Measurements from ENCODE around the gene AMIGO2.
A peak's percentile ranks its signal among the peaks of the same experiment; 100 is the strongest.

Gene AMIGO2, protein sequence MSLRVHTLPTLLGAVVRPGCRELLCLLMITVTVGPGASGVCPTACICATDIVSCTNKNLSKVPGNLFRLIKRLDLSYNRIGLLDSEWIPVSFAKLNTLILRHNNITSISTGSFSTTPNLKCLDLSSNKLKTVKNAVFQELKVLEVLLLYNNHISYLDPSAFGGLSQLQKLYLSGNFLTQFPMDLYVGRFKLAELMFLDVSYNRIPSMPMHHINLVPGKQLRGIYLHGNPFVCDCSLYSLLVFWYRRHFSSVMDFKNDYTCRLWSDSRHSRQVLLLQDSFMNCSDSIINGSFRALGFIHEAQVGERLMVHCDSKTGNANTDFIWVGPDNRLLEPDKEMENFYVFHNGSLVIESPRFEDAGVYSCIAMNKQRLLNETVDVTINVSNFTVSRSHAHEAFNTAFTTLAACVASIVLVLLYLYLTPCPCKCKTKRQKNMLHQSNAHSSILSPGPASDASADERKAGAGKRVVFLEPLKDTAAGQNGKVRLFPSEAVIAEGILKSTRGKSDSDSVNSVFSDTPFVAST

GRCh38 chr12:47079468-47079980, at the start of gene AMIGO2, which contains the start of gene PCED1B:
TSS of gene AMIGO2 (minus strand) at chr12:47079959. CDS start at chr12:47079002, 957 bp downstream.
TSS of gene PCED1B (plus strand) at chr12:47079621. CDS start at chr12:47235064, 155,443 bp downstream.
- peak within 1 kb of the TSS; percentile 69 for H3K4me3 ChIP-seq (ENCODE audit: low read depth, low read length)
- in situ Hi-C loops (cut with HindIII; ENCODE audit: low sequenced_read_pairs): no loop called here
- peak; percentile 52 for TF ChIP-seq CTCF (IDR thresholded peaks at IDR 0.05; ENCODE audit: low read depth, low read length)

DNA sequence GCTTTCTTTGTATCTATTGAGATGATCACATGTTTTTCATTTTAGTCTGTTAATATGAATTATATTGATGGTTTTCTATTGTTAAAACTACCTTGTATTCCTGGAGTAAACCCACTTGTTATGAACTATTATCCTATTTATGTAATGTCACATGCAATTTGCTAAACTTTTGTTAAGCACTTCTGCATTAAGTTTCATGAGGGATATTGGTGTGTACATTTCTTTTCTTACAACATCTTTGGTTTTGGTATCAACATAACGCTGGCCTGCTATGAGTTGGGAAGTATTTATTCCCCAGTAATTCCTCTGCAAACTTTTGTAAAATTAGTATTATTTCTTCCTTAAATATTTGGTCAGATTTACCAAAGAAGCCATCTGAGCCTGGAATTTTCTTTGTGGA, 46.5 kb upstream of the AMIGO2 start:
- TF ChIP-seq CTCF (IDR thresholded peaks at IDR 0.05; ENCODE audit: low read depth, low read length): no peak
- DNase-seq (ENCODE audit: low read depth, low spot score): no peak
- H3K4me3 ChIP-seq (ENCODE audit: low read depth, low read length): no peak overlapping the region
- in situ Hi-C loops (cut with HindIII; ENCODE audit: low sequenced_read_pairs): no loop called here

More at GRCh38 chr12:47079468-47079980, at the start of gene AMIGO2, which contains the start of gene PCED1B:
- peak; percentile 80 for DNase-seq (ENCODE audit: low read depth, low spot score)

DNA sequence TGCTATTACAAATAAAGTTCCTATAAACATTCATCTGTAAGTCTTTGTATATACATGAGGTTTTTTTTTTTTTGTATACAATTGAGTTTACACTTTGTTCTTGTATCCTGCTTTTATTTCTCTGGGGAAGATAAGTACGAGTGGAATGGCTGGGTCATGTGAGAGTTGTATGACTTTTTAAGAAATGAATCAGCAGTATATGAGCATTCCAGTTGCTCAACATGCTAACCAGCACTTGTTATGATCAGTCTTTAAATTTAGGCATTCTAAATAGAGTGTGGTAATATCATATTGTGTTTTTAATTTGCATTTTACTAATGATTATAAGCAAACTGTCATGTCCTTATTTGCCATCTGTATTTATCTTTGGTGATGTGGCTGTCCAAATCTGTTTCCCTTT, 44.7 kb upstream of the AMIGO2 start:
- H3K4me3 ChIP-seq (ENCODE audit: low read depth, low read length): no peak overlapping the region
- peak; percentile 22 for DNase-seq (ENCODE audit: low read depth, low spot score)
- in situ Hi-C loops (cut with HindIII; ENCODE audit: low sequenced_read_pairs): no loop called here
- no peak for TF ChIP-seq CTCF (IDR thresholded peaks at IDR 0.05; ENCODE audit: low read depth, low read length)

DNA sequence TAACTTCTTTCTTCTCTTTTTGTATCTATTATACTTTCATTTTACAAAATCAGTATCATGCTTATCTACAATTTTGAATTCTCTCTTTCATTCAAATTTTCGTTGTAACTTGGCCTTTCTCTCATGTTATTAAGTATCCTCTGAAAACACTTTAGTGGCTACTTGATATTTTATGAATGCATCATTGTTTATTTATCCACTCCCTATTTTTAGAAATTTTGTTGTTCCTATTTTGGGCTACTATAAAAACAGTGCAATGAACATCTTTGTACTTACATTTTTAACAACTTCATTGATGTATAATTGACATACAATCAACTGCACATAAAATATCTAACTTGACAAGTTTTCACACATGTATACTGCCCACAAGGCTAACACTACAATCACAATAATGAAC, 44.0 kb upstream of the AMIGO2 start:
- in situ Hi-C loops (cut with HindIII; ENCODE audit: low sequenced_read_pairs): no loop called here
- H3K4me3 ChIP-seq (ENCODE audit: low read depth, low read length): no peak overlapping the region

GRCh38 chr12:47122602-47123001, 42.8 kb upstream of the AMIGO2 start:
- no peak for TF ChIP-seq CTCF (IDR thresholded peaks at IDR 0.05; ENCODE audit: low read depth, low read length)
- no peak overlapping the region for H3K4me3 ChIP-seq (ENCODE audit: low read depth, low read length)
- DNase-seq (ENCODE audit: low read depth, low spot score): no peak
- in situ Hi-C loops (cut with HindIII; ENCODE audit: low sequenced_read_pairs): no loop called here

More for the DNA sequence above, 44.0 kb upstream of the AMIGO2 start:
- no peak for TF ChIP-seq CTCF (IDR thresholded peaks at IDR 0.05; ENCODE audit: low read depth, low read length)
- no peak for DNase-seq (ENCODE audit: low read depth, low spot score)

DNA sequence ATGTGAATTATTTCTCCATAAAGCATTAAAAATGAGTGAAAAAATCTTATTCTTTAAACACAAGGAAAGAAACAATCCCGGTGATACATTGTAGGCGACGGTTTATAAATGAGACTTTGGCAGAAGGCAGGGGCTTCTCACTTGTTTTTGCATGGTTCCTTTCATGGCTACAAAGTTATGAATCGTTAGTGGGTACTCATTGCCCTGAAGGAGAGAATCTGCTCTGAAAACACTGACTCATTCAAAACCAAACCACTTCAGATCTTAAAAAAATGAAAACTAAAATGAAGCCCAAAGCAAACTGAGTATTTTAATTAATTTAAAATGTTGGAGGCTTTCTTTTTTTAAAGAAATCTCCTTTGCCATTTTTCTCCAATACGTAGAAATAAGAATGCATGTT, 41.4 kb upstream of the AMIGO2 start:
- no peak for TF ChIP-seq CTCF (IDR thresholded peaks at IDR 0.05; ENCODE audit: low read depth, low read length)
- in situ Hi-C loops (cut with HindIII; ENCODE audit: low sequenced_read_pairs): no loop called here
- peak; percentile 64 for DNase-seq (ENCODE audit: low read depth, low spot score)
- H3K4me3 ChIP-seq (ENCODE audit: low read depth, low read length): no peak overlapping the region

All from astrocyte of the spinal cord (primary cell).